ENCODE results near the gene TMEM273. TPM values are rescaled to one million over a fixed set of nuclear protein-coding genes. Genes with fewer than 3 reads are reported as not detected.

The TMEM273 gene
- total RNA-seq, 6 experiments from 2014 or later: 0.86 to 5.3 (median 2.3) TPM

DNA sequence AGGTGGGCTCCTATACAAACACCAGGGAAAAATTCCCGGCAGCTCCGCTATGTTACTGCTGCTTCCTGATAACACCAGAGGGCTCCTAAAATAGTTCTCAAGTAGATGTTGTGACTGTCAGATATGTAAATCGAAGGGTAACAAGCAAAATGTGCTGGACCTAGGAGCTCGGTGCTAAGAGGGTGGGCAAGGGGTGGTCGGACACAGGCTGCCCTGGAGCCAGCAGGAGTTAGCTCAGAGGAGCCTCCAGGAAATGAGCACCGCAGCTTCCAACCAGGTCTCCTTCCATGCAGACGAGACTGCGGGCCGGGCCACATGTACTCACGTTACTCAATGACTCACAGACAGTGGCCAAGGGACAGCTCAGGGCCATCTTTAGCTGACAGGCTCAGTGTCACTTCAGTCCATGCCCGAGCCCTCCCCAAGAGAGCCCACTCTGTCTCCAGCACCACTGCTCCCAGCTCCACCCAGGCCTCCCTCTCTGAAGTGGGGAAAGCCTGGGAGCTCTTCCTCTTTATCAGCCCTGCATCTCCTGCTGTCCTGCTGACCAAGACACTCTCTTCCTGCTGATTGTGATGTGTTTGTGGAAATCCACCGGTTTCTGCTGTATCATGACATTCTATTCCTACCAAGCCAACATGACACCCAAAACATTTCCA lies 37.2 kb upstream of the TMEM273 start:
- Histone ChIP-seq H3K9me3 (no peaks in the 10 kb centered on the region), H3K4me1 (no peaks in the 10 kb centered on the region), H3K4me3 (no peak overlapping the region), H3K36me3 (no peaks in the 10 kb centered on the region), H3K27me3 (no peaks in the 10 kb centered on the region), H3K27ac (no peak overlapping the region)
- WGBS (ENCODE audit: insufficient coverage, low coverage, low lambda C conversion rate, missing lambda C conversion rate): 67% methylated on average over 2 of the region's 12 CpGs
- intact Hi-C loops (cut with DNase I): no loop called here
- DNase-seq (no peak), ATAC-seq (peak; percentile 56 to 69 (median 62))
- TF ChIP-seq, protein P1, sequence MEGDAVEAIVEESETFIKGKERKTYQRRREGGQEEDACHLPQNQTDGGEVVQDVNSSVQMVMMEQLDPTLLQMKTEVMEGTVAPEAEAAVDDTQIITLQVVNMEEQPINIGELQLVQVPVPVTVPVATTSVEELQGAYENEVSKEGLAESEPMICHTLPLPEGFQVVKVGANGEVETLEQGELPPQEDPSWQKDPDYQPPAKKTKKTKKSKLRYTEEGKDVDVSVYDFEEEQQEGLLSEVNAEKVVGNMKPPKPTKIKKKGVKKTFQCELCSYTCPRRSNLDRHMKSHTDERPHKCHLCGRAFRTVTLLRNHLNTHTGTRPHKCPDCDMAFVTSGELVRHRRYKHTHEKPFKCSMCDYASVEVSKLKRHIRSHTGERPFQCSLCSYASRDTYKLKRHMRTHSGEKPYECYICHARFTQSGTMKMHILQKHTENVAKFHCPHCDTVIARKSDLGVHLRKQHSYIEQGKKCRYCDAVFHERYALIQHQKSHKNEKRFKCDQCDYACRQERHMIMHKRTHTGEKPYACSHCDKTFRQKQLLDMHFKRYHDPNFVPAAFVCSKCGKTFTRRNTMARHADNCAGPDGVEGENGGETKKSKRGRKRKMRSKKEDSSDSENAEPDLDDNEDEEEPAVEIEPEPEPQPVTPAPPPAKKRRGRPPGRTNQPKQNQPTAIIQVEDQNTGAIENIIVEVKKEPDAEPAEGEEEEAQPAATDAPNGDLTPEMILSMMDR (IDR thresholded peaks at IDR 0.05): no peak
- TF ChIP-seq POLR2A (IDR thresholded peaks at IDR 0.05): no peak

DNA sequence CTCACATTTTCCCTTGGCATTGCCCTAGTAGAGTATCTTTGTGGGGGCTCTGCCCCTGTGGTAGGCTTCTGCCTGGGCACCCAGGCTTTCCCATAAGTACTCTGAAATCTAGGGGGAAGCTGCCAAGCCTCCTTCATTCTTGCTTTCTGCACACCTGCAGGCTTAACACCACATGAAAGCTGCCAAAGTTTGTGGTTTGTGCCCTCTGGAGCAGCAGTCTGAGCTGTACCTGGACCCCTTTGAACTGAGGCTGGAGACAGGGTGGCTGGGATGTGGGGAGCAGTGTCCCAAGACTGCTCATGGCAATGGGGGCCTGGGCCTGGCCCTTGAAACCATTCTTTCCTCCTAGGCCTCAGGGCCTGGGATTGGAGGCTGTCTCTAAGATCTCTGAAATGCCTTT lies 35.0 kb upstream of the TMEM273 start:
- Histone ChIP-seq H3K27me3 (no peaks in the 10 kb centered on the region), H3K4me3 (no peak overlapping the region), H3K4me1 (no peaks in the 10 kb centered on the region), H3K9me3 (no peaks in the 10 kb centered on the region), H3K36me3 (no peaks in the 10 kb centered on the region), H3K27ac (no peak overlapping the region)
- ATAC-seq (no peak), DNase-seq (no peak)
- TF ChIP-seq POLR2A (IDR thresholded peaks at IDR 0.05): no peak
- intact Hi-C loops (cut with DNase I): no loop called here

DNA sequence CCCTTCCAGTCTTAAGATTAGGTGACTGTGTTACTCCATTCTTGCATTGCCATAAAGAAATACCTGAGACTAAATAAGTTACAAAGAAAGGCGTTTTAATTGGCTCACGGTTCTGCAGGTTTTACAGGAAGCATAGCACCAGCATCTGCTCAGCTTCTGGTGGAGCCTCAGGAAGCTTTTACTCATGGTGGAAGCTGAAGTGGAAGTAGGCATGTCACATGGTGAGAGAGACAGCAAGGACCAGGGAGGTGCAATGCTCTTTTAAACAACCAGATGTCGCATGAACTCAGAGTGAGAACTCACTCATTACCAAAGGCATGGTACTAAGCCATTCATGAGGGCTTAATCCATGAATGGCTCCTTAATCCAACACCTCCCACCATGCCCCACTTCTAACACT lies 34.0 kb upstream of the TMEM273 start:
- intact Hi-C loops (cut with DNase I): no loop called here

DNA sequence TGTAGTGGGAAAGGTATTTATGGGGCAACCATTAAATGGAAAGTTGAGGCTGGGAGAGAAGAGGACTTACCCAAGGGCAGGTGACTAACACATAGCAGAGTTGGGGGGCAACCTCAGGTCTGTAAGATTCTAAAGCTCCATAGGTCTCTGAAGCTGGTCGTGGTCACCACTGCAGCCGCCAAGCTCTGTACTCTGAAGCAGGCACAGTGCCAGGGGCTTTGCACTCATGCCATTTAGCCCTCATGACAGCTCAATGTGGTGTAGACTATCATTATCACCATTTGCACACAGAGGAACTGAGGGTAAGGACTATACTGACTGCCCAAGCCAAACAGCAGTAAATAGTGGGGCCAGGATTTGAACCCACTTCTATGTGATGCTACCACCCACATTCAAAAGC lies 32.5 kb upstream of the TMEM273 start:
- H3K9me3 ChIP-seq: no peaks in the 10 kb centered on the region
- intact Hi-C loops (cut with DNase I): no loop called here
- WGBS (ENCODE audit: insufficient coverage, low coverage, low lambda C conversion rate, missing lambda C conversion rate): 100% methylated on average over 1 of the region's 2 CpGs

More for the DNA sequence above, 34.0 kb upstream of the TMEM273 start:
- Histone ChIP-seq H3K27me3 (no peaks in the 10 kb centered on the region), H3K9me3 (no peaks in the 10 kb centered on the region), H3K36me3 (no peaks in the 10 kb centered on the region), H3K4me1 (no peaks in the 10 kb centered on the region), H3K4me3 (no peak overlapping the region), H3K27ac (no peak overlapping the region)
- WGBS (ENCODE audit: insufficient coverage, low coverage, low lambda C conversion rate, missing lambda C conversion rate): 78% methylated on average over 2 of the region's 3 CpGs
- ATAC-seq (no peak), DNase-seq (no peak)
- no peak for TF ChIP-seq POLR2A (IDR thresholded peaks at IDR 0.05)
- TF ChIP-seq, protein P1 (IDR thresholded peaks at IDR 0.05): no peak

DNA sequence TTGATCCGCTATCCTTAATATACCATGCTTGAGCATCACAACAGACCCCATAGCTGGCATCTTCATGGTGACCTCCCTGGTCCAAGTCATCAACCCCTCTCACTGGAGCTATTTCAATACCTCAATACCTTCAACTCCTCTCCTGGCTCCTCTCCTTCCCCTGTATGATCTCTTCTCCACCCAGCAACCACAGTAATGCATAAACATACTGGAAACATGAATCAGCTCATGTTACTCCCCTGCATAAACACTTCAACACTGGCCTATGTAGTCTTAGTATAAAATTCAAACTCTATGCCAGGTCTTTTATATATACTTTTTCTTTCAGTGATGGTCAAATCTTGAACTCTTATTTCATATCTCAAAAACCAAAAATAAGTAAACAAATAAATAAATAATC lies 31.8 kb upstream of the TMEM273 start:
- TF ChIP-seq, protein P1 (IDR thresholded peaks at IDR 0.05): no peak
- no peak for TF ChIP-seq POLR2A (IDR thresholded peaks at IDR 0.05)
- no peak for DNase-seq
- WGBS (ENCODE audit: insufficient coverage, low coverage, low lambda C conversion rate, missing lambda C conversion rate): 89% methylated on average over 1 of the region's 1 CpG

More for the DNA sequence above, 32.5 kb upstream of the TMEM273 start:
- ATAC-seq (no peak), DNase-seq (no peak)
- Histone ChIP-seq H3K36me3 (no peaks in the 10 kb centered on the region), H3K4me3 (no peak overlapping the region), H3K27me3 (no peaks in the 10 kb centered on the region), H3K4me1 (no peaks in the 10 kb centered on the region), H3K27ac (no peak overlapping the region)
- TF ChIP-seq POLR2A (IDR thresholded peaks at IDR 0.05): no peak
- TF ChIP-seq, protein P1 (IDR thresholded peaks at IDR 0.05): no peak

More for the DNA sequence above, 31.8 kb upstream of the TMEM273 start:
- ATAC-seq: no peak
- H3K27ac ChIP-seq: no peak overlapping the region
- H3K4me1 ChIP-seq: no peaks in the 10 kb centered on the region
- no peaks in the 10 kb centered on the region for H3K9me3 ChIP-seq
- intact Hi-C loops (cut with DNase I): no loop called here
- H3K4me3 ChIP-seq: no peak overlapping the region
- no peaks in the 10 kb centered on the region for H3K27me3 ChIP-seq
- H3K36me3 ChIP-seq: no peaks in the 10 kb centered on the region
